Karpas-422 (cell line): ENCODE data around the gene SYT8. TPM values are rescaled to one million over a fixed set of nuclear protein-coding genes. Genes with fewer than 3 reads are reported as not detected.
A peak's percentile ranks its signal among the peaks of the same experiment; 100 is the strongest.

Experiments
- DNase-seq: peaks from one replicate; pipeline ENCODE4 v3.0.0-alpha.2; 2015
- H2AFZ ChIP-seq: fragments of 200-600 bp; sonication (generic); 2 replicates; pipeline ENCODE4 v1.6.1; 2014; ENCODE audit warnings: antibody characterized with exemption, low read length, mixed read lengths
- H3K27ac ChIP-seq: fragments of 200-600 bp; sonication (generic); 2 replicates; pipeline ENCODE4 v1.5.1; 2014; ENCODE audit warnings: mild to moderate bottlenecking, low read length, moderate library complexity
- H3K27me3 ChIP-seq: fragments of 200-600 bp; sonication (generic); 2 replicates; pipeline ENCODE4 v1.6.1; 2014; ENCODE audit warnings: low read length, mixed read lengths
- H3K36me3 ChIP-seq: fragments of 200-600 bp; sonication (generic); 2 replicates; pipeline ENCODE4 v1.6.1; 2014; ENCODE audit warnings: low read length, mixed read lengths; ENCODE audit not compliant: insufficient read depth
- H3K4me1 ChIP-seq: fragments of 200-600 bp; sonication (generic); 2 replicates; pipeline ENCODE4 v1.6.1; 2014; ENCODE audit warnings: mild to moderate bottlenecking, low read length, mixed read lengths
- H3K4me2 ChIP-seq: fragments of 200-600 bp; sonication (generic); 2 replicates; pipeline ENCODE4 v1.6.1; 2014; ENCODE audit warnings: low read length, low read depth, mild to moderate bottlenecking; ENCODE audit not compliant: poor library complexity, severe bottlenecking
- H3K4me3 ChIP-seq: fragments of 200-600 bp; sonication (generic); 2 replicates; pipeline ENCODE4 v1.5.1; 2014; ENCODE audit warnings: mild to moderate bottlenecking, antibody characterized with exemption, low read length, mixed read lengths
- H3K79me2 ChIP-seq: fragments of 200-600 bp; sonication (generic); 2 replicates; pipeline ENCODE4 v1.6.1; 2014; ENCODE audit warnings: mild to moderate bottlenecking, low read length, mixed read lengths
- H3K9ac ChIP-seq: fragments of 200-600 bp; sonication (generic); 2 replicates; pipeline ENCODE4 v1.6.0; 2014; ENCODE audit warnings: low read length
- H3K9me2 ChIP-seq: fragments of 200-600 bp; sonication (generic), shearing (Covaris generic); replicated peaks from 2 replicates; pipeline ENCODE4 v1.6.0; 2014; ENCODE audit warnings: mild to moderate bottlenecking, low read length, moderate library complexity; ENCODE audit not compliant: insufficient read depth
- H3K9me3 ChIP-seq: fragments of 300-700, 200-600 bp; sonication (generic); 2 replicates; pipeline ENCODE4 v1.6.1; 2014; ENCODE audit warnings: low read length, mixed read lengths
- H4K20me1 ChIP-seq: fragments of 200-600 bp; sonication (generic); 2 replicates; pipeline ENCODE4 v1.6.1; 2014; ENCODE audit warnings: mild to moderate bottlenecking, antibody characterized with exemption, low read length, low read depth; ENCODE audit not compliant: insufficient read depth
- total RNA-seq: library from RNA; depleted of rRNA; stranded (reverse); fragments of >200 nt; shearing (Covaris generic); gene quantifications from 2 replicates; pipeline ENCODE4 v1.2.3, GENCODE V29; 2014; ENCODE audit warnings: low replicate concordance

Gene SYT8
- total RNA-seq, 1 experiment from 2014 or later, result not detected

DNA sequence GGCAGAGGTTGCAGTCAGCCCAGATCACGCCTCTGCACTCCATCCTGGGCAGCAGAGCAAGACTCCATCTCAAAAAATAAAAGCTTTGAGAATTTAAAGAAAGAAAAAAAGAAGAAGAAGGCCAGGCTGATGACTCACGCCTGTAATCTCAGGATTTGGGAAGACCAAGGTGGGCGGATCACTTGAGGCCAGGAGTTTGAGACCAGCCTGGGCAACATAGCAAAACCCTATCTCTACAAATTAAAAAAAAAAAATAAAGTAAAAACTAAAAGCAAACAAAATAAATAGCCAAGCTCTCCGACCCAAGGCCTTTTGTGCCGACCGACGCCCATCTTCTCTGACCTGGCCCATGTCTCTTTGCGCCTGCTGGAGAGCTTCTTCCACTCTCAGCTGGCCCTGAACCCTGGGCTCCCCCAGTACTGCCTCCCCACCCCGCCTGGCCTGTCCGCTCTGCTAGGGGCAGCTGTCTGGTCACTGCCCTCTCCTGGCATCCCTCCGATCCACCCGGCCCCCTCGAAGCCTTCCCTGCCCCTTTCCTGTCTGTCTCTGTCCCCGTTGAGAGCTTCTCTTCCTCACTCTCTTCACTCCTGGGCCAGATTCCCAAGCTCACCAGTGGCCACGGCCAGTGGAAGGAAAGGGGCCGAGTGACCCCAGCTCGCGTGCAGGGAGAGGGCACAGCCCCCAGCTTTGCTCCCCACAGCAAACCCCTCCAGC is 13.3 kb downstream of the SYT8 start:
- Histone ChIP-seq H3K36me3 (no peaks in the 10 kb centered on the region), H3K27me3 (no peaks in the 10 kb centered on the region; the same call in 1 of the 2 replicates), H3K9ac (no peak overlapping the region), H3K27ac (no peak overlapping the region), H4K20me1 (no peaks in the 10 kb centered on the region), H3K9me2 (no peaks in the 10 kb centered on the region), H3K79me2 (no peaks in the 10 kb centered on the region), H2AFZ (no peak overlapping the region), H3K4me3 (no peak overlapping the region), H3K9me3 (no peaks in the 10 kb centered on the region), H3K4me1 (peaks cover 38% of the 10 kb centered on the region), H3K4me2 (no peak overlapping the region)
- DNase-seq, result no peak

DNA sequence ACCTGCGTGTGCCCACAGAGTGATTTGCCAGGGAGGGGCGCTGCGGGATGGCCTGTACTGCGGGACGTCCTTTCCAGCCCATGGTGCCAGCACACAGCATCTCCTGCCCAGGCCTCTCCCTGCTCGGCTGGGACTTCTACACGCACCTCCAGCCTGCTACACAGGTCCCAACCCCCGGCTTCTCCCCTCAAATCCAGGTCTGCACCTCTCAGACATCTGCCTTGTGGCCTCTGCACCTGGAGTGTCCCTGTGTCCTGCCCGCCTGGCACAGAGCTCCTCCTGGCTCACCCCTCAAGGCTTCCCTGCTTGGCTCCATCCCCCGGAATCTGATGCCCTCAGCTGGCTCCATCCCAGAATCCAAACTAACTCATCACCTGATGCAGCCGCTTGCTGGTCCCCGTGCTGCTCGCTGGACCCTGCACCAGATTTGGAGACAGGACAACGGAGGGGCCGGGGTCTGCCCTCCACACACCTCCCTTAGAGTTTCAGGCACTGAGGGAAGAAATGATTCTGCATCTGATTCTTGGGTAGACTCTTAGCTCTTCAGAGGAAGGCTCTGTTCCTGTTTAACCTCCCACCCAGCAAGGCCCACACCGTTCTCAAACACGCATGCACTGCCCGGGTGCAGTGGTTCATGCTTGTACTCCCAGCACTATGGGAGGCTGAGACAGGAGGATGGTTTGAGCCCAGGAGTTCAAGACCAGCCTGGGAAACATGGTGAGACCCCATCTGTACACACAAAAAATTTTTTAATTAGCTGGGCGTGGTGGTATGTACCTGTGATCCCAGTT is 14.0 kb downstream of the SYT8 start:
- Histone ChIP-seq H3K36me3 (no peaks in the 10 kb centered on the region), H3K4me2 (no peak overlapping the region), H3K9ac (no peak overlapping the region), H3K9me2 (no peaks in the 10 kb centered on the region), H4K20me1 (no peaks in the 10 kb centered on the region), H3K4me1 (peaks cover 45% of the 10 kb centered on the region), H3K27ac (no peak overlapping the region), H3K79me2 (no peaks in the 10 kb centered on the region), H3K9me3 (no peaks in the 10 kb centered on the region), H3K4me3 (no peak overlapping the region), H3K27me3 (no peaks in the 10 kb centered on the region; the same call in 1 of the 2 replicates), H2AFZ (no peak overlapping the region)
- DNase-seq, result no peak

DNA sequence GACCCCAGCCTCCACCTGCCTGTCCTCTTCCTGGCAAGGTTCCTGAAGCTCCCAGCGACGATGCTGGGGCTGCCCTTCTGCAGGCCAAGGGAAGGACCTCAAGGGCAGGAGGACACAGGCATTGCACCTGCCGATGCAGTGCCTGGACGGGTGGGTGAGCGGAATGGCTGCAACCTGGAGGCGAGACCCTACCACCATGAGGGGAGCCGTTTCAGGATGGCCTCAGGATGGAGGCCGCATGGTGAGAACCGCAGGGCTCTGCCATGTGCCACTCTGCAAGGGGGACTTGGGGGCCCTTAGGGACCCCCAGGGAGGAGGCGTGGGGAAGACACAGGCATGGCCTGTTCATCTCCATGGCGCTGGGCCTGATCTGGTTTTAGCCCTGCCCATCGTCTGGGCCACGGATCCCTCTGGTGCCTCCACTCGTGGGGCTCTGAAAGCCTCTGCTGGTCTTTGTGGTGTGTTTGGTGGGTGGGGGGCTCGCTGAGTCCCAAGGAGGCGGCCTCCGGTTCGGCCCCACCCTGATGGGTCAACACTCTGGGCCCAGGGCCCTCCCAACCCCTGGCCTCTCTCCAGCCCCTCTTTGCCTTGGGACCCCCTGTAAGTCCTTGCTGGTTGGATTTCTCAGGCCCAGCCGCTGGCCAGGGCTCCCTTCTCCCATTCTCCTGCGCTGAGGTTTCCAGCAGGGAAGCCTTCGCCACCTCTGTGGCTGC is 16.8 kb downstream of the SYT8 start:
- no peaks in the 10 kb centered on the region for H3K9me2 ChIP-seq
- no peak for DNase-seq
- peaks cover 25% of the 10 kb centered on the region for H4K20me1 ChIP-seq
- peaks cover 60% of the 10 kb centered on the region for H3K4me1 ChIP-seq
- no peaks in the 10 kb centered on the region for H3K27me3 ChIP-seq
- peak overlapping the region; percentile 89 for H3K27ac ChIP-seq
- no peak overlapping the region for H2AFZ ChIP-seq
- H3K9me3 ChIP-seq, result no peaks in the 10 kb centered on the region
- peak overlapping the region; percentile 91 for H3K4me2 ChIP-seq
- H3K79me2 ChIP-seq, result no peaks in the 10 kb centered on the region
- H3K36me3 ChIP-seq, result no peaks in the 10 kb centered on the region
- peak overlapping the region; percentile 83 for H3K9ac ChIP-seq
- H3K4me3 ChIP-seq, result peak overlapping the region; percentile 79; the same call in 1 of the 2 replicates

DNA sequence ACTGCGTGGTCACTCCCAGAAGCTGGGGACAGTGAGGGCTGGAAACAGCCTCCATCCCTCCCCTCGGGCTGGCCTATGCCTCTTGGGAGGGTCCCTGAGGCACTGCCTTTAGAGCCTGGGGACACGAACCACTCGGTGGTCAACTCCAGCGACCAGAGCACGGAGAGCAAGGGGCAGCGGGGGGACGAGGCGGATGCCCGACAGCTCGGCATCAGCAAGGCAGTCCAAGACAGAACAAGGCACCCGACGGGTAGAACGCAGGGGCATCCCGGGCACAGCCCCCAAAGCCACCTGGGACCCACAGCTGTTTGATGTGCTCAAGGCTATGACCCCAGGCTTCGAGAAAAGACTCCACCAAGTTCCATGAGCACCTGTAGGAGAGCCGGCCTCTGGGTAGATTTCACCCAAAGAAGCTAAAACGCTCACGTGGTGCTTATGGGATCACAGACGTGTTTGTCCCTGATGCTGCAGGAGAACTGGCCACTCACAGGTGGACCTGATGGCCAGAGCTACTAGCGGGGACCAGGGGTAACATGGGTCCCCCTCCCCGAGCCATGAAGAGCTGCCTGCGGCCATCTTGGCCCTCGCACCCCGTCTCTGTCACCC is 17.6 kb downstream of the SYT8 start:
- peaks cover 32% of the 10 kb centered on the region for H4K20me1 ChIP-seq
- H3K27ac ChIP-seq, result peak overlapping the region; percentile 89
- no peaks in the 10 kb centered on the region for H3K9me2 ChIP-seq
- DNase-seq, result no peak
- H3K4me3 ChIP-seq, result peak overlapping the region; percentile 79
- no peaks in the 10 kb centered on the region for H3K9me3 ChIP-seq
- H3K4me2 ChIP-seq, result peak overlapping the region; percentile 91
- peak overlapping the region; percentile 19; the same call in 1 of the 2 replicates for H2AFZ ChIP-seq
- no peaks in the 10 kb centered on the region for H3K79me2 ChIP-seq
- no peaks in the 10 kb centered on the region for H3K27me3 ChIP-seq
- H3K4me1 ChIP-seq, result peaks cover 60% of the 10 kb centered on the region
- no peaks in the 10 kb centered on the region for H3K36me3 ChIP-seq
- peak overlapping the region; percentile 83 for H3K9ac ChIP-seq

DNA sequence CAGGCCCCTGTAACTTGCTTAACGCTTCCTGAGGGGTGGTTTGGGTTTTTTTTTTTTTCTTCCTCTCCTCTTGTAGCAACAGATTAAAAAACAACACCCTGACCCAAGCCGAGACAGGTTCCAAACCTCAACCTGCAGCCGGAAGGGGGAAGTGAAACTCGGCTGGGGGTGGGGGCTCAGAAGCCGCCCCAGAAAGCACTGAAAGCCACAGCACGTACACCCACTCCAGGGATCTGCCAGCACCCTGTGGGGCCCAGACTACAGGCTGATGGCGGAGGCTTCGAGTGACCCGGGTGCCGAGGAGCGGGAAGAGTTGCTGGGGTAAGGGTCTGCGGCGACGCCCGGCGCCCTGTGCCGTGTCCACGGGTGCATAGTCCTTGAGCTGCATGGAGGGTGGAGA is 18.1 kb downstream of the SYT8 start, which contains the start of gene LSP1:
TSS of gene LSP1 (plus strand) at position 208 of the 400 bp plus-strand sequence. CDS start at position 269, 61 bp downstream.
- Histone ChIP-seq H2AFZ (peak within 1 kb of the TSS; percentile 19; the same call in 1 of the 2 replicates), H3K4me3 (peak within 1 kb of the TSS; percentile 79), H3K9me2 (no peaks in the 10 kb centered on the region), H3K79me2 (no peaks in the 10 kb centered on the region), H4K20me1 (peaks cover 33% of the 10 kb centered on the region), H3K9ac (peak within 1 kb of the TSS; percentile 83), H3K27me3 (no peaks in the 10 kb centered on the region), H3K4me2 (peak within 1 kb of the TSS; percentile 91), H3K4me1 (peaks cover 60% of the 10 kb centered on the region), H3K27ac (peak within 1 kb of the TSS; percentile 89), H3K36me3 (no peaks in the 10 kb centered on the region), H3K9me3 (no peaks in the 10 kb centered on the region)
- DNase-seq, result peak; percentile 95

DNA sequence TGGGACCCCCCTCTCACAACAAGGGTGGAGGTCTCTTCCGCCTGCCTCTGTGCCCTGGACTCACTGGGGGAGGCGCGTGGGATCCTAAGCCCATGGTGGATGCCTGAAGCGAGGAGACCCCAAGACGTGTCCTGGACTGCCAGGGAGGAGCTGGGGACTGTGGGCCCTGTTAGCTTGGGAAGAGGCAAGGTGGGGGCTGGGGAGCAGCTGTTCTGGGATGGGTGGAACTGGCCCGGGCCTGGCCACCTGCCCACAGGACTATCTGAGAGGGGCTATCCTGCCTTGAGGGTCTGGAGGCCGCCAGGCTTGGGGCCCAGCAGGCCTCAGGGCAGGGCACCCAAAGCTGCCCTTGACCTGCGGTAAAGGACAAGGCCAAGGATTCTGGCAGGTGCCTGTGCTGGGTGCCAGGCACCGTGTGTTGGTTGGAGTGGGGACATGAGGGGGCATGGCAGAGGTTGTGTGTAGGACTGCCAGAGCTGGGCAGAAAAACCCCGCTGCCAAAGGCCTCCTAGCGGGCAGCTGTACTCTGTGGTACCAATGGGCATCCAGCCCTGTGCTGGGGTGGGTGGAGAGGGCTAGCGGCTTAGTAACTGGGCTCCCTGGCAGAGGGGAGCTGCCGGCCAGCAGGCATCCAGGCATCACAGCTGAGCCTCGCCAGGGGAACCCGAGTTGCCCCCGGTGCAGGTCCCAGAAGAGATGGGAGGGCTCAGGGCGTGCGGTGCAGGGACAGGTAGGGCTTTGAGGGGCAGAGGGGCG is 18.8 kb downstream of the SYT8 start:
- Histone ChIP-seq H3K9me3 (no peaks in the 10 kb centered on the region), H3K36me3 (no peaks in the 10 kb centered on the region), H3K27ac (peak overlapping the region; percentile 89), H3K79me2 (no peaks in the 10 kb centered on the region), H2AFZ (peak overlapping the region; percentile 19; the same call in 1 of the 2 replicates), H3K4me2 (peak overlapping the region; percentile 91), H3K4me3 (peak overlapping the region; percentile 79), H4K20me1 (peaks cover 39% of the 10 kb centered on the region), H3K4me1 (peaks cover 60% of the 10 kb centered on the region), H3K9me2 (no peaks in the 10 kb centered on the region), H3K27me3 (no peaks in the 10 kb centered on the region), H3K9ac (peak overlapping the region; percentile 83)
- peak; percentile 55 for DNase-seq

DNA sequence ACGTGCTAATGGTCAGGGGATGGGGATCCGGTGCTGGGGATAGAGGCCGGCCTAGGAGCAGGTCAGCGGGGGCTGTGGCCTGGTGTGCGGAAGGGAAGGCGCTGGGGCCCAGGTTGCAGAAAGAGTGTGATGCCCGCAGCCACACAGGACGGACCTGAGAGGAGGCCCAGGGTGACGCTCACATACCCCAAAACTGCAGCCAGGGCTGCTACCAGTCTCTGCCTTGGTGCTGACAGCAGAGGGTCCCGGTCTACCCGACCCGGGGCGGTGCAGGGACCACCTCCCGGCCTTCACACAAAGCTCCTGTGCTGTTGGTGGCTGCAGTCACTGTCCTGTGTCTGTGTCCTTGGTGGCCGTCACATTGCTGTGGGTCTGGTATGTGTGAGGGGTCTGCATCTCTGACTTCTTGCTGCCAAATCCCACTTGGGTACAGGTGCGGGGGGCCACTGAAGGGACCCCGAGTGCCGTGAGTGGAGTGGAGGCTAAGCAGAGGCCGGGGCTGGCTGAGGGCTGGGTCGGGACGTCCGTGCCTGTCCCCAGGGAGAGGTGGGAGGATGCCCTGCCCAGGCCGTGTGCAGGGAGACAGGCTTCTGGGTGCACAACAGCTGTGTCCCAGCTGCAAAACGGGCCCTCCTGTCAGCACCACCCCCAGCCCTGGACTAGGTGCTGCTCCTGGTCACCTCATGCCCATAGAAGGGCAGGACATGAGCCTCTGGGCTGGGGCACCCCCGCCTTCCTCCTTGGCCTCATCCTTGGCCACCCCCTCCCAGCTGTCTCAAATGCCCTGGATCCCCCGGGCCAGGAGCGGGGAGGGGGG is 19.6 kb downstream of the SYT8 start:
- Histone ChIP-seq H3K9me3 (no peaks in the 10 kb centered on the region), H3K4me1 (peaks cover 60% of the 10 kb centered on the region), H3K4me3 (peak overlapping the region; percentile 79), H4K20me1 (peaks cover 47% of the 10 kb centered on the region), H2AFZ (no peak overlapping the region), H3K27me3 (no peaks in the 10 kb centered on the region), H3K9me2 (no peaks in the 10 kb centered on the region), H3K9ac (peak overlapping the region; percentile 83), H3K4me2 (peak overlapping the region; percentile 91), H3K79me2 (no peaks in the 10 kb centered on the region), H3K36me3 (no peaks in the 10 kb centered on the region), H3K27ac (no peak overlapping the region)
- DNase-seq, result peak; percentile 65
